NB4 (cell line): ENCODE data around the gene SRC.

ENCODE experiments used
- DNase-seq: peaks from one replicate; pipeline ENCODE4 v3.0.0; 2010; ENCODE audit warnings: low read depth
- H3K4me3 ChIP-seq: one replicate; pipeline ENCODE4 v1.5.1; 2011; ENCODE audit warnings: mild to moderate bottlenecking, low read depth, low read length, moderate library complexity
- MYC ChIP-seq: IDR thresholded peaks from 2 replicates; pipeline ENCODE4 v1.6.1; 2011; ENCODE audit warnings: low read depth, low read length
- POLR2A ChIP-seq: IDR thresholded peaks from 2 replicates; pipeline ENCODE4 v1.6.1; 2011; ENCODE audit warnings: mild to moderate bottlenecking; ENCODE audit not compliant: insufficient read length; ENCODE audit errors: extremely low read depth
- TF ChIP-seq, protein P1 (sequence below): IDR thresholded peaks from one replicate; pipeline ENCODE4 v1.5.1; 2012; ENCODE audit warnings: low read depth, low read length
- TF ChIP-seq, protein P2 (sequence below): IDR thresholded peaks from 2 replicates; pipeline ENCODE4 v1.6.1; 2011; ENCODE audit warnings: low read depth, low read length

The SRC gene

DNA sequence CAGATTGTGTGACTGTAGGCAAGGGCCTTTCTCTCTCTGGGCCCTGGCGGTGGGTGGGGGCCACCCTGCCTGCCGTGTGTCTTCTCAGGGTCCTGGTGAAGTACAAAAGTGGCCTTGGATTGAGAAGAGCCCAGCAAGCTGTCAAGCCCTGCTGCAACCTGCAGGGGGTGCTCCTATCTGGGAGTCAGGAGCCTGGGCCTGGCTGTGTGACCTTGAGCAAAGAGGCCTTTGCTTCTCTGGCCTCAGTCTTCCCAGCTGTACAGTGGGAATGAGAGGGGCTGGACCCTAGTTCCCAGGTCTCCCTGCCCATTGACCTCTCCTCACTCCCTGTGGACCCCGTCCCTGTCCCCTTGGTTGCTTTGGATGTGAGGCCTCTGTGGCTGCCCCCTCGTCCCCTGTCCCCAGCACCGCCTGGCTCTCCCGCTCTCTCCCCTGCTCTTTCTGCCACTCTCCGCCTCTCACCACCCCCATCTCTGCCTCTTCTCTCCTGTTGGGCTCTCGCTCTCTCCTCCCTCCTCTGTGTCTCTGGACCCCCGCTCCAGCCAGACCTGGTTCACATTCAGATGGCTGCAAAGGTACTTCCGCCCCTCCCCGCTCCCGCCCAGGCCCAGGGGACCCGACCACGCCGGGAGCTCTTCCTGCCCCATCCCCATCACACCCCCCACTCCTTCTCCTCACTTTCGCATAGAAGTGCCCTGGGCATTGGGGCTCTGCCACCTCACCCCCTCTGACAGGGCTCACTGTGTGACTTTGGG, 46.7 kb downstream of the SRC start:
- TF ChIP-seq, protein P1, sequence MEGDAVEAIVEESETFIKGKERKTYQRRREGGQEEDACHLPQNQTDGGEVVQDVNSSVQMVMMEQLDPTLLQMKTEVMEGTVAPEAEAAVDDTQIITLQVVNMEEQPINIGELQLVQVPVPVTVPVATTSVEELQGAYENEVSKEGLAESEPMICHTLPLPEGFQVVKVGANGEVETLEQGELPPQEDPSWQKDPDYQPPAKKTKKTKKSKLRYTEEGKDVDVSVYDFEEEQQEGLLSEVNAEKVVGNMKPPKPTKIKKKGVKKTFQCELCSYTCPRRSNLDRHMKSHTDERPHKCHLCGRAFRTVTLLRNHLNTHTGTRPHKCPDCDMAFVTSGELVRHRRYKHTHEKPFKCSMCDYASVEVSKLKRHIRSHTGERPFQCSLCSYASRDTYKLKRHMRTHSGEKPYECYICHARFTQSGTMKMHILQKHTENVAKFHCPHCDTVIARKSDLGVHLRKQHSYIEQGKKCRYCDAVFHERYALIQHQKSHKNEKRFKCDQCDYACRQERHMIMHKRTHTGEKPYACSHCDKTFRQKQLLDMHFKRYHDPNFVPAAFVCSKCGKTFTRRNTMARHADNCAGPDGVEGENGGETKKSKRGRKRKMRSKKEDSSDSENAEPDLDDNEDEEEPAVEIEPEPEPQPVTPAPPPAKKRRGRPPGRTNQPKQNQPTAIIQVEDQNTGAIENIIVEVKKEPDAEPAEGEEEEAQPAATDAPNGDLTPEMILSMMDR: peak; percentile 72
- TF ChIP-seq MYC: no peak
- DNase-seq: peak; percentile 67
- H3K4me3 ChIP-seq: no peak overlapping the region

DNA sequence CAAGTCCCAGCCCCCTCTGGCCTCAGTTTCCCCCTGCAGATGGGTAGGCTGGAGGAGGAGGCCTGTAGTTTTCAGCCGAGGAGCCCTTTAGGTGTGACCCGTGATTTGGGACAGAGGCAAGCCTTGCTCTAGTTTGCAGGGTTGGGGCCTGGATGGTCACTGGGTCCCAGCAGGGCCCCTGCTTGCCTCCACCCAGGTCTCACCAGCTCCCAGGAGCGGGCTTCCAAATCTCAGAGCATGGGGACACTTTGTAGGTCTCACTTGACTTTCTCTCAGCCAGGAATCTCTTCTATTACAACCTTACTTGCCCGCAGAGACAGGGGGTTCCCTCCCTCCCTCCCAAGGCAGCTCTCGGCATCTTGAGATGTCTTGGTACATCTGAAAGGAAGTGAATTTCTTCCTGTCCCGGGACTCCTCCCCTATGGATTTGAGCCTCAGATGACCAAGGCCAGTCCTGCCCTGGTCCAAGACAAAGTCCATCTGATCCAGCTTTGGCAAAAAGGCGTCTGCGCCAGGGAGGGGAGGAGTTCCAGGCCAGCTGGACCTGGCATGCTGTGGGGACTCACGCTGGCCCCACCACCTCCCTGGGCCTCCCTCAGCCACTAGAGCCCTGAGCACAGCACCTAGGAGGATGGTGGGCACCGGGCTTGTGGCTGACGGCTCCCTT, 47.4 kb downstream of the SRC start:
- no peak overlapping the region for H3K4me3 ChIP-seq
- no peak for DNase-seq
- TF ChIP-seq MYC (no peak), POLR2A (no peak)
- TF ChIP-seq, protein P1: no peak
- TF ChIP-seq, protein P2, sequence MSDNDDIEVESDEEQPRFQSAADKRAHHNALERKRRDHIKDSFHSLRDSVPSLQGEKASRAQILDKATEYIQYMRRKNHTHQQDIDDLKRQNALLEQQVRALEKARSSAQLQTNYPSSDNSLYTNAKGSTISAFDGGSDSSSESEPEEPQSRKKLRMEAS: no peak

DNA sequence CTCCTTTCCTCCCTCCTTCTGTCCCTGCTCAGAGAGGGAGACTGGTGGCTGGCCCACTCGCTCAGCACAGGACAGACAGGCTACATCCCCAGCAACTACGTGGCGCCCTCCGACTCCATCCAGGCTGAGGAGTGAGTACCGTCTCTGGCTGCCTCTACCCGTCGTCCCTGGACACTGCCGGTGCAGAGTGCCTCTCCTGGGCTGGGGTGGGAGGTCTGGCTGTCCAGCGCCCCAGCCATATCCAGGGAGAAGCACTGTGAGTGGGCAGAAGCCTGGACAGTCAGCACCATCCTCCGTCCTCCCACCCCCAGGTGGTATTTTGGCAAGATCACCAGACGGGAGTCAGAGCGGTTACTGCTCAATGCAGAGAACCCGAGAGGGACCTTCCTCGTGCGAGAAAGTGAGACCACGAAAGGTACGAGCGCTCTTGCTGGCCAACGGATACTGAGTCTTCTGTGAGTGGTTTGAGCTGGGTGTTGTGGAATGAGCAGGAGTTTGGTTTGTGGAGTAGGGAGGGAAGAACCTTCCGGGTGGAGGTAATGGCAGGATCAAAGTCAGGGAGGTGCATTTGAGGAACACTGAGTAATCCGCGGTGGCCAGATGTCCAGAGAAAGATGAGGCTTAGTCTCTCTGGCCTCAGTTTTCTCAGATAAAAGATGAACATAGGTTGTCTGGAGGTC, 48.1 kb downstream of the SRC start:
- DNase-seq: no peak
- H3K4me3 ChIP-seq: no peak overlapping the region
- TF ChIP-seq POLR2A (no peak), MYC (no peak)
- TF ChIP-seq, protein P2: no peak
- TF ChIP-seq, protein P1: no peak

DNA sequence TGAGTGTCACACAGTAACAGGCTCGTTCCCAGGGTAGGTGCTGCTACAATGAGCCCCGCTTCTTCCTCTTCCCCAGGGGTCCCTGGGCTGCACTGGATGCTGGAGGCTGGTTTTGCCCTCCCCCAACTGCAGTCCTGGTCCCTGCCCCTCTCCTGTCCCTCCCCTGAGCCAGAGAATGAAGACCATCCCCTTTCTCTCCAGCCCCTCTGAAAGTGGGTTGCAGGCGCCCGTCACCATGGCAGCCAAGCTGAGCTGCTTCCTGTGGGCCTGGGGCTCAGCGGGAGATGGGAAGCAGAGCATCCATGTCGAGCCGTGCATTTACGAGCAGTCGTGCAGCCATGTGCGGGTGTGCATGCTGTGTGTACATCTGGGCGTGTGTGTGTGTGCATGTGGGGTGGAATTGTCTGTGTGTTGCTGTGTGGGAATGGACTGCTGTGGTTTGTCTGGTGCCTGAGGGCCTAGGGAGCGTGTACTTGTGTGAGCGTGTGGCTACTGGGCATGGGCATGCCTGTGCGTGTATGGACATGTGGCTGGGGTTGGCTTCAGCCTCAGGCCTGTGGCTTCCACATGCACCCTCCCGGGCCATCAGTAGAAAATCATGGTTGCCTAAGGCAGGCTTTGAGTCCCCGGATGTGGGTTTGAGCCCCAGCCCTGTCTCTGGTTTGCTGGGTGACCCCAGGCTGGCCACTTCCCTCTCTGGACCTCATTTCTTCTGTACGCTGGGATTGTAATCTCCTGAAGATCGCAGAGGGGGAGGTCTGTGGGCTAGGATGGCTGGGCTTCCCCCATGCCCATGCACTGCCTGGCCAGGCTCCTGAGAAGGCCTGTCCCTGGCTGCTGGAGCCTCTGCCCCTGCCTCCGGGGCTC, 48.8 kb downstream of the SRC start:
- no peak for TF ChIP-seq POLR2A
- TF ChIP-seq MYC: no peak
- TF ChIP-seq, protein P1: no peak
- TF ChIP-seq, protein P2: no peak
- peak; percentile 64 for DNase-seq
- no peak overlapping the region for H3K4me3 ChIP-seq

DNA sequence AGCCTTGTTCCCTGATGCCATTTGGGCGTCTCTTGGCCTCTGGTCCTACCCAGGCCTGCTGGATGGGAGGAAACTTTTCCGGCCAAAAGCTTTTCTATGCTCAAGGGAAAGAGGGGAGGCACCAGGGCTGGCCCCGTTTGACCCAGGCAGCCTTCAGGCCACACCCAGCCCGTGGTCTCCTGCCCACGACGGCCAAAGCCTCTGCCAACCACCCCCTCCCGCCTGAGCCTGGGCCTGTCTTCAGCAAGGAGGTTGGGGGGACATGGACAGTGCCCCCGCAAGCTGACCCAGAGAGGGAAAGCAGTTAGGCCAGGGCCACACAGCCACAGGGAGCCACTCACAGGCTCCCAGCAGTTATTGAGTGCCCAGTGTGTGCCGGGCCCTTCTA, 49.5 kb downstream of the SRC start:
- no peak for DNase-seq
- H3K4me3 ChIP-seq: no peak overlapping the region
- TF ChIP-seq, protein P2: no peak
- TF ChIP-seq MYC: no peak
- no peak for TF ChIP-seq POLR2A
- TF ChIP-seq, protein P1: no peak
